NB4 (cell line): Measurements from ENCODE around the gene TCTN1.
A peak's percentile ranks its signal among the peaks of the same experiment; 100 is the strongest.

Source experiments
- DNase-seq: peaks from one replicate; pipeline ENCODE4 v3.0.0; 2010; ENCODE audit warnings: low read depth
- H3K4me3 ChIP-seq: one replicate; pipeline ENCODE4 v1.5.1; 2011; ENCODE audit warnings: mild to moderate bottlenecking, low read depth, low read length, moderate library complexity
- CTCF ChIP-seq: IDR thresholded peaks from one replicate; pipeline ENCODE4 v1.5.1; 2012; ENCODE audit warnings: low read depth, low read length
- MAX ChIP-seq: IDR thresholded peaks from 2 replicates; pipeline ENCODE4 v1.6.1; 2011; ENCODE audit warnings: low read depth, low read length
- MYC ChIP-seq: IDR thresholded peaks from 2 replicates; pipeline ENCODE4 v1.6.1; 2011; ENCODE audit warnings: low read depth, low read length
- POLR2A ChIP-seq: IDR thresholded peaks from 2 replicates; pipeline ENCODE4 v1.6.1; 2011; ENCODE audit warnings: mild to moderate bottlenecking; ENCODE audit not compliant: insufficient read length; ENCODE audit errors: extremely low read depth

Gene TCTN1

GRCh38 chr12:110637869-110638441 is 24.0 kb downstream of the TCTN1 start:
- no peak overlapping the region for H3K4me3 ChIP-seq
- TF ChIP-seq MYC, result no peak
- no peak for TF ChIP-seq POLR2A
- no peak for TF ChIP-seq CTCF
- TF ChIP-seq MAX, result no peak
- peak; percentile 62 for DNase-seq

GRCh38 chr12:110638796-110639195 is 24.9 kb downstream of the TCTN1 start:
- DNase-seq, result peak; percentile 35
- TF ChIP-seq MYC (no peak), POLR2A (no peak), CTCF (no peak), MAX (no peak)
- H3K4me3 ChIP-seq, result no peak overlapping the region

GRCh38 chr12:110639336-110640141 is 25.6 kb downstream of the TCTN1 start:
- DNase-seq, result peak; percentile 79
- H3K4me3 ChIP-seq, result peak overlapping the region; percentile 2
- no peak for TF ChIP-seq MYC
- TF ChIP-seq MAX, result no peak
- no peak for TF ChIP-seq POLR2A
- TF ChIP-seq CTCF, result no peak

GRCh38 chr12:110640275-110641025 is 26.5 kb downstream of the TCTN1 start:
- peak; percentile 37 for DNase-seq
- TF ChIP-seq POLR2A (no peak), CTCF (no peak), MYC (no peak), MAX (no peak)
- H3K4me3 ChIP-seq, result no peak overlapping the region

- 0 out of 2 replicates have a peak, but pooled peaks have one; percentile 22 for TF ChIP-seq MAX
- no peak for TF ChIP-seq CTCF
- TF ChIP-seq MYC, result 0 out of 2 replicates have a peak, but pooled peaks have one; percentile 17
- no peak for TF ChIP-seq POLR2A
- no peak overlapping the region for H3K4me3 ChIP-seq
- DNase-seq, result peak; percentile 91
Observed at GRCh38 chr12:110641521-110641920, 27.6 kb downstream of the TCTN1 start.
